ENCODE data around the gene SST. TPM values are rescaled to one million over a fixed set of nuclear protein-coding genes. Genes with fewer than 3 reads are reported as not detected.

SST gene
- polyA plus RNA-seq, 1 experiment = 0.15 TPM

DNA sequence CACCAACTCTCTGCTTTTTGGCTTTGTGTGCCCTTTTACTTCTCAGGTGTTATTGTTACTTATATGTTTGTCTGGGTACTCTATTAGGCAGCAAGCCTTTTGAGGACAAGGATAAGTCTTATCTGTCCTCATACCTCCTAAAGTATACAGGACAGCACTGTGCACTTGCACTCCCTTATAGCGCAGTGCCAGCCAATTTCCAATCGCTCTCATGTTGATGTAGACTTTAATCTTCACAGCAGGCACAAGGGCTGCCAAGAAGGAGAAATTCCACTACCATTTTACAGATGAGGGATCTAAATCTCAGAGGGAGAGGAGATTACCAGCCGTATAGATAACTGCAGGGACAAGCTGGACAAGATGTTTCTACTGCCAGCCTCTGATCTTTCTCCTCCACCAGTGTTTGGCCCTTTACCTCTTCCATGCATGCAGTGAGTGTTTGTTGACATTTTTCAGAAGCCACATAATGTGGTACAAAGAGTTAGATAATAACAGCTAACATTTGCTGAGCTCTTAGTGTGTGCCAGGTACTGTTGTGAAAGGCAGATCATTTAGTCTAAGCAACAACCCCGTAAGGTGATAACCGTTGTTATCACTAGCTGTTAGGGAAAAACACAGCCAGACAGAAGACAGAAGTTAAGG lies 30.1 kb downstream of the SST start:
- CTCF ChIA-PET = interaction anchor here (0.7 kb wide), 1 partner anchor 27 kb away, joined by 4 read pairs; no protein-coding TSS in a partner anchor
- Histone ChIP-seq H3K36me3 (ENCODE audit: control insufficient read depth, insufficient read depth, low read length) (no peaks in the 10 kb centered on the region), H3K27me3 (ENCODE audit: control insufficient read depth, insufficient read depth, low read length) (no peaks in the 10 kb centered on the region), H3K4me3 (ENCODE audit: low read depth, low read length) (no peak overlapping the region)
- no peak for TF ChIP-seq CTCF (IDR thresholded peaks at IDR 0.05; ENCODE audit: insufficient read depth, low read depth, low read length)
- DNase-seq (ENCODE audit: low read depth) = no peak
- POLR2A ChIA-PET = no interaction called here

DNA sequence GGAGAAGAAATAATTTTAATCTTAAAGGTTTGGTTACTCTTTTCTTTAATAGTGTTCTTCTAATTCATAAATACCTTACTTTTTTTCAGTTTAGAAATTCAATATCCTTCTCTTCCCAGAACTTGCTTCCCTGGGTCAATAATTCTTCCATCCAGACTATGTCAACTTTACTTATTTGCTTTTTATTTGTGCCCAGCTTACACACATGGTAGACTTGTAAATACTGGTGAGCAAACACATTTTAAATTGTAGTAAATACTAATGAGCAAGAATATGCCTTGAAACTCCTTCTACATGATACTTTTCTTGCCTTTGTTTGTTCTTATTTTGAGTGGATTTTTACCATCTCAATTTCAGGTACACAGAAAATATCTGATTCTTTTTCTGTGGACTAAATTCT lies 33.7 kb downstream of the SST start:
- TF ChIP-seq CTCF (IDR thresholded peaks at IDR 0.05; ENCODE audit: insufficient read depth, low read depth, low read length) = no peak
- POLR2A ChIA-PET = no interaction called here
- no peak for DNase-seq (ENCODE audit: low read depth)
- no peaks in the 10 kb centered on the region for H3K36me3 ChIP-seq (ENCODE audit: control insufficient read depth, insufficient read depth, low read length)
- H3K27me3 ChIP-seq (ENCODE audit: control insufficient read depth, insufficient read depth, low read length) = no peaks in the 10 kb centered on the region
- CTCF ChIA-PET = no interaction called here
- no peak overlapping the region for H3K4me3 ChIP-seq (ENCODE audit: low read depth, low read length)

- no peak overlapping the region for H3K4me3 ChIP-seq (ENCODE audit: low read depth, low read length)
- no peaks in the 10 kb centered on the region for H3K36me3 ChIP-seq (ENCODE audit: control insufficient read depth, insufficient read depth, low read length)
- CTCF ChIA-PET = interaction anchor here (1.0 to 5.5 kb wide), 5 partner anchors 14 to 369 kb away, joined by 3 to 22 read pairs (median 5); no protein-coding TSS in a partner anchor
- H3K27me3 ChIP-seq (ENCODE audit: control insufficient read depth, insufficient read depth, low read length) = no peaks in the 10 kb centered on the region
- no peak for DNase-seq (ENCODE audit: low read depth)
- TF ChIP-seq CTCF (IDR thresholded peaks at IDR 0.05; ENCODE audit: insufficient read depth, low read depth, low read length) = no peak
- POLR2A ChIA-PET = interaction anchor here (0.8 kb wide), 1 partner anchor 64 kb away, joined by 3 read pairs; no protein-coding TSS in a partner anchor
Observed at GRCh38 chr3:187630404-187630803, 39.8 kb downstream of the SST start.

DNA sequence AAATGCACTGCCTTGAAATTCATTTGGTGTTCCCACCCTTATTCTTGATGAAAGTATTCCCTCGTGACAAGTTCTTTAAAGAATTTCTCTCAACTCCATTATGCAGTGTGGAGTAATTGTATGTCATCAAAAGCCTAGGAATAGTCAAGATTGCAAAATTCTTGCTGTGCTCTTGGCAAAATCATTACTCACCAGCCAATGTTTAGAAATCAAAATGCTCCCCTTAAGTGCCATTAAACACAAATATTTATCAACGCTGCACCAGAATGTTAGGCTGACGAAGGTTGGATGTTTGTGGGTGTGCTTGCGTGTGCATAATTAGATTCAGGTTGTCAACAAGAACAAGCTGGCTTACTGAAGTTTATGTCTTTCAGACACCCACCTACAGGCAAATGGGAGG lies 40.5 kb downstream of the SST start:
- TF ChIP-seq CTCF (IDR thresholded peaks at IDR 0.05; ENCODE audit: insufficient read depth, low read depth, low read length) = no peak
- CTCF ChIA-PET = interaction anchor here (0.5 to 5.5 kb wide), 7 partner anchors 13 to 409 kb away, joined by 3 to 22 read pairs (median 3); no protein-coding TSS in a partner anchor
- Histone ChIP-seq H3K36me3 (ENCODE audit: control insufficient read depth, insufficient read depth, low read length) (no peaks in the 10 kb centered on the region), H3K27me3 (ENCODE audit: control insufficient read depth, insufficient read depth, low read length) (no peaks in the 10 kb centered on the region), H3K4me3 (ENCODE audit: low read depth, low read length) (no peak overlapping the region)
- POLR2A ChIA-PET = interaction anchor here (0.8 kb wide), 1 partner anchor 63 kb away, joined by 3 read pairs; no protein-coding TSS in a partner anchor
- DNase-seq (ENCODE audit: low read depth) = peak; percentile 98

GRCh38 chr3:187628169-187628568 lies 42.0 kb downstream of the SST start:
- POLR2A ChIA-PET = no interaction called here
- no peak for TF ChIP-seq CTCF (IDR thresholded peaks at IDR 0.05; ENCODE audit: insufficient read depth, low read depth, low read length)
- Histone ChIP-seq H3K27me3 (ENCODE audit: control insufficient read depth, insufficient read depth, low read length) (no peaks in the 10 kb centered on the region), H3K36me3 (ENCODE audit: control insufficient read depth, insufficient read depth, low read length) (no peaks in the 10 kb centered on the region), H3K4me3 (ENCODE audit: low read depth, low read length) (no peak overlapping the region)
- DNase-seq (ENCODE audit: low read depth) = no peak
- CTCF ChIA-PET = interaction anchor here (1.2 to 5.5 kb wide), 2 partner anchors 50 to 309 kb away, joined by 3 to 22 read pairs; no protein-coding TSS in a partner anchor
